ENCODE measurements around the gene LYL1.

GRCh38 chr19:13092158-13092543 is 10.5 kb downstream of the LYL1 start:
- TF ChIP-seq EZH2 (IDR thresholded peaks at IDR 0.05) = no peak
- no peak for TF ChIP-seq POLR2AphosphoS5 (IDR thresholded peaks at IDR 0.05; ENCODE audit: borderline replicate concordance, low read depth, low read length)

All from SK-N-MC (cell line).